ENCODE measurements around the gene LRRC47. TPM values are rescaled to one million over a fixed set of nuclear protein-coding genes. Genes with fewer than 3 reads are reported as not detected.

LRRC47 gene
- total and polyA plus RNA-seq, 2 experiments from 2014 or later: 15.1 to 41.9 TPM

GRCh38 chr1:3759796-3760195 is 36.5 kb downstream of the LRRC47 start:
- no peak for DNase-seq
- Histone ChIP-seq H3K9me2 (ENCODE audit: insufficient read depth) (no peaks in the 10 kb centered on the region), H3K4me1 (ENCODE audit: insufficient read depth) (no peaks in the 10 kb centered on the region), H3K9me3 (ENCODE audit: low read depth) (no peaks in the 10 kb centered on the region), H3F3A (ENCODE audit: insufficient read depth) (no peaks in the 10 kb centered on the region), H3K4me2 (ENCODE audit: unreplicated experiment) (no peak overlapping the region), H3K27me3 (replicated peaks; ENCODE audit: insufficient read depth) (no peaks in the 10 kb centered on the region), H3K9ac (no peak overlapping the region), H3K27ac (no peak overlapping the region), H3K79me2 (ENCODE audit: insufficient read depth) (no peaks in the 10 kb centered on the region), H3K4me3 (no peak overlapping the region), H4K20me1 (ENCODE audit: insufficient read depth) (no peaks in the 10 kb centered on the region), H3K36me3 (ENCODE audit: low read depth) (no peaks in the 10 kb centered on the region), H2AFZ (no peak overlapping the region)
- 32 to 46% methylated on average over 6 of the region's 6 CpGs for WGBS, 2 experiments (ENCODE audit: low coverage in 1 of 2, low lambda C conversion rate in 2 of 2, missing lambda C conversion rate in 2 of 2)
- in situ Hi-C loops (cut with MboI): no loop called here
- no peak for TF ChIP-seq EZH2phosphoT487 (IDR thresholded peaks at IDR 0.05; ENCODE audit: insufficient read depth, low read depth)
- no peak for TF ChIP-seq EZH2 (IDR thresholded peaks at IDR 0.05; ENCODE audit: insufficient read depth, poor library complexity, severe bottlenecking)

- Histone ChIP-seq H3K27me3 (replicated peaks; ENCODE audit: insufficient read depth) (no peaks in the 10 kb centered on the region), H3K36me3 (ENCODE audit: low read depth) (no peaks in the 10 kb centered on the region), H3F3A (ENCODE audit: insufficient read depth) (no peaks in the 10 kb centered on the region), H3K9me2 (ENCODE audit: insufficient read depth) (no peaks in the 10 kb centered on the region), H3K27ac (no peak overlapping the region), H3K79me2 (ENCODE audit: insufficient read depth) (no peaks in the 10 kb centered on the region), H3K9me3 (ENCODE audit: low read depth) (no peaks in the 10 kb centered on the region), H2AFZ (no peak overlapping the region), H3K4me3 (no peak overlapping the region), H4K20me1 (ENCODE audit: insufficient read depth) (no peaks in the 10 kb centered on the region), H3K4me1 (ENCODE audit: insufficient read depth) (no peaks in the 10 kb centered on the region), H3K9ac (no peak overlapping the region), H3K4me2 (ENCODE audit: unreplicated experiment) (no peak overlapping the region)
- WGBS, 2 experiments (ENCODE audit: low coverage in 1 of 2, low lambda C conversion rate in 2 of 2, missing lambda C conversion rate in 2 of 2): 42 to 54% methylated on average over 6 of the region's 6 CpGs
- TF ChIP-seq EZH2phosphoT487 (IDR thresholded peaks at IDR 0.05; ENCODE audit: insufficient read depth, low read depth) (no peak), EZH2 (IDR thresholded peaks at IDR 0.05; ENCODE audit: insufficient read depth, poor library complexity, severe bottlenecking) (no peak)
- in situ Hi-C loops (cut with MboI): no loop called here
- no peak for DNase-seq
These were observed 37.1 kb downstream of the LRRC47 start for GRCh38 chr1:3759164-3759563.

GRCh38 chr1:3756394-3756793 is 39.9 kb downstream of the LRRC47 start:
- no peak for DNase-seq
- H2AFZ ChIP-seq: no peak overlapping the region

GRCh38 chr1:3753656-3754454 is 42.4 kb downstream of the LRRC47 start:
- Histone ChIP-seq H3K4me2 (ENCODE audit: unreplicated experiment) (no peak overlapping the region), H3K9me3 (ENCODE audit: low read depth) (no peaks in the 10 kb centered on the region), H4K20me1 (ENCODE audit: insufficient read depth) (no peaks in the 10 kb centered on the region), H3K79me2 (ENCODE audit: insufficient read depth) (no peaks in the 10 kb centered on the region), H2AFZ (no peak overlapping the region), H3K4me1 (ENCODE audit: insufficient read depth) (no peaks in the 10 kb centered on the region), H3K9ac (no peak overlapping the region), H3K27me3 (replicated peaks; ENCODE audit: insufficient read depth) (peaks cover 20% of the 10 kb centered on the region), H3K36me3 (ENCODE audit: low read depth) (no peaks in the 10 kb centered on the region), H3F3A (ENCODE audit: insufficient read depth) (no peaks in the 10 kb centered on the region), H3K9me2 (ENCODE audit: insufficient read depth) (no peaks in the 10 kb centered on the region), H3K4me3 (no peak overlapping the region), H3K27ac (no peak overlapping the region)
- DNase-seq: no peak
- TF ChIP-seq EZH2phosphoT487 (IDR thresholded peaks at IDR 0.05; ENCODE audit: insufficient read depth, low read depth) (no peak), EZH2 (IDR thresholded peaks at IDR 0.05; ENCODE audit: insufficient read depth, poor library complexity, severe bottlenecking) (no peak)
- in situ Hi-C loops (cut with MboI): no loop called here
- WGBS, 2 experiments (ENCODE audit: low coverage in 1 of 2, low lambda C conversion rate in 2 of 2, missing lambda C conversion rate in 2 of 2): 47 to 50% methylated on average over 19 to 20 of the region's 20 CpGs

More at GRCh38 chr1:3756394-3756793, 39.9 kb downstream of the LRRC47 start:
- H3K27me3 ChIP-seq (replicated peaks; ENCODE audit: insufficient read depth): peaks cover 6% of the 10 kb centered on the region; the same call in 1 of the 2 replicates
- no peak overlapping the region for H3K27ac ChIP-seq
- no peak for TF ChIP-seq EZH2phosphoT487 (IDR thresholded peaks at IDR 0.05; ENCODE audit: insufficient read depth, low read depth)
- TF ChIP-seq EZH2 (IDR thresholded peaks at IDR 0.05; ENCODE audit: insufficient read depth, poor library complexity, severe bottlenecking): no peak
- in situ Hi-C loops (cut with MboI): no loop called here
- WGBS, 2 experiments (ENCODE audit: low coverage in 1 of 2, low lambda C conversion rate in 2 of 2, missing lambda C conversion rate in 2 of 2): 77 to 78% methylated on average over 21 of the region's 21 CpGs
- H3K9me2 ChIP-seq (ENCODE audit: insufficient read depth): no peaks in the 10 kb centered on the region
- H4K20me1 ChIP-seq (ENCODE audit: insufficient read depth): no peaks in the 10 kb centered on the region
- H3K9me3 ChIP-seq (ENCODE audit: low read depth): no peaks in the 10 kb centered on the region
- no peak overlapping the region for H3K9ac ChIP-seq
- H3K4me2 ChIP-seq (ENCODE audit: unreplicated experiment): no peak overlapping the region
- no peaks in the 10 kb centered on the region for H3F3A ChIP-seq (ENCODE audit: insufficient read depth)
- H3K4me1 ChIP-seq (ENCODE audit: insufficient read depth): no peaks in the 10 kb centered on the region
- no peak overlapping the region for H3K4me3 ChIP-seq
- H3K79me2 ChIP-seq (ENCODE audit: insufficient read depth): no peaks in the 10 kb centered on the region
- H3K36me3 ChIP-seq (ENCODE audit: low read depth): no peaks in the 10 kb centered on the region
